GM13976 (cell line): ENCODE results near the gene TFR2.

Experiments
- DNase-seq: peaks from one replicate; pipeline ENCODE4 v3.0.0; 2012; ENCODE audit warnings: low spot score
- CTCF ChIP-seq: IDR thresholded peaks from 2 replicates; pipeline ENCODE4 v1.5.1; 2012; ENCODE audit warnings: borderline replicate concordance, mild to moderate bottlenecking; ENCODE audit not compliant: insufficient read depth; ENCODE audit errors: extremely low read depth, missing control alignments, control extremely low read depth
- in situ Hi-C: fragments of 300-500 bp; cut with MboI; formaldehyde crosslinking; loops from one replicate; pipeline ENCODE4 v1.12.0; 2022; ENCODE audit warnings: low sequenced_read_pairs, mixed read lengths, inconsistent platforms; ENCODE audit not compliant: unreplicated experiment

The TFR2 gene

GRCh38 chr7:100623951-100624824 is 17.2 kb downstream of the TFR2 start:
- DNase-seq, result no peak
- no peak for TF ChIP-seq CTCF
- in situ Hi-C loops, result no loop called here

GRCh38 chr7:100621554-100621953 is 19.8 kb downstream of the TFR2 start:
- in situ Hi-C loops, result no loop called here
- DNase-seq, result no peak
- no peak for TF ChIP-seq CTCF

- in situ Hi-C loops, result no loop called here
These were observed 20.5 kb downstream of the TFR2 start for GRCh38 chr7:100620804-100621203.

GRCh38 chr7:100620239-100620638 is 21.1 kb downstream of the TFR2 start:
- in situ Hi-C loops, result no loop called here
- DNase-seq, result no peak
- TF ChIP-seq CTCF, result no peak

More at GRCh38 chr7:100620804-100621203, 20.5 kb downstream of the TFR2 start:
- TF ChIP-seq CTCF, result no peak
- DNase-seq, result no peak

- no peak for TF ChIP-seq CTCF
- DNase-seq, result no peak
- in situ Hi-C loops, result no loop called here
These were observed 27.0 kb downstream of the TFR2 start for GRCh38 chr7:100614308-100614861.

- no peak for TF ChIP-seq CTCF
- DNase-seq, result no peak
- in situ Hi-C loops, result no loop called here
These were observed 27.8 kb downstream of the TFR2 start for GRCh38 chr7:100613412-100614175.
